Common myeloid progenitor, CD34-positive (primary cell): ENCODE results near the gene PLD4.
"Not testable (repeated sequence)": the region's sequence is repeated elsewhere in the genome, so short reads cannot be mapped to it uniquely, and the experiment has no call there.

ENCODE experiments used
- CTCF ChIA-PET: fragments of 350-600 bp; sonication (Branson Sonifier 250); formaldehyde crosslinking; loops from one replicate; lab custom pipeline; 2021; ENCODE audit warnings: antibody characterized with exemption; lab: Charles Lee
- POLR2A ChIA-PET: fragments of 350-600 bp; sonication (Branson Sonifier 250); formaldehyde crosslinking; loops from one replicate; lab custom pipeline; 2021; ENCODE audit warnings: antibody characterized with exemption; lab: Charles Lee
- DNase-seq, 3 donors: peaks; one replicate each; pipeline versions ENCODE4 v3.0.0 to v3.0.0-alpha.2; 2013
- H3K27ac ChIP-seq, 2 experiments: 1 replicate in 1 of 2; 2 replicates in 1 of 2; pipeline ENCODE4 v1.7.0; 2013; ENCODE audit warnings: inconsistent platforms in 2 of 2, low read length in 2 of 2, mild to moderate bottlenecking in 2 of 2, low read depth in 1 of 2, moderate library complexity in 1 of 2; ENCODE audit not compliant: severe bottlenecking in 2 of 2, insufficient read depth in 1 of 2, poor library complexity in 1 of 2
- H3K27me3 ChIP-seq, 5 experiments: replicated peaks in 2 of 5; 1 replicate in 3 of 5; 2 replicates in 2 of 5; pipeline versions ENCODE4 v1.6.1 to v1.7.0; 2013; ENCODE audit warnings: low read length in 4 of 5, mild to moderate bottlenecking in 2 of 5, moderate library complexity in 2 of 5, inconsistent platforms in 1 of 5; ENCODE audit not compliant: insufficient read depth in 5 of 5, control insufficient read depth in 4 of 5
- H3K36me3 ChIP-seq, 4 experiments: 1 replicate in 2 of 4; 2 replicates in 2 of 4; pipeline versions ENCODE4 v1.6.1 to v1.7.0; 2013; ENCODE audit warnings: low read length in 3 of 4, control low read depth in 1 of 4, mild to moderate bottlenecking in 1 of 4; ENCODE audit not compliant: control insufficient read depth in 4 of 4, insufficient read depth in 4 of 4
- H3K4me1 ChIP-seq, 4 experiments: 1 replicate in 3 of 4; 2 replicates in 1 of 4; pipeline versions ENCODE4 v1.6.1 to v1.7.1; 2013; ENCODE audit warnings: low read length in 3 of 4, mild to moderate bottlenecking in 3 of 4, control low read depth in 1 of 4, inconsistent platforms in 1 of 4, moderate library complexity in 1 of 4; ENCODE audit not compliant: control insufficient read depth in 4 of 4, insufficient read depth in 4 of 4; ENCODE audit errors: control extremely low read depth in 1 of 4
- H3K4me3 ChIP-seq, 7 experiments: 1 replicate in 4 of 7; 2 replicates in 3 of 7; pipeline versions ENCODE4 v1.5.1 to v1.7.0; 2013; ENCODE audit warnings: mild to moderate bottlenecking in 7 of 7, low read length in 6 of 7, moderate library complexity in 6 of 7, inconsistent platforms in 2 of 7, low read depth in 2 of 7, control low read depth in 1 of 7; ENCODE audit not compliant: insufficient read depth in 4 of 7, control insufficient read depth in 1 of 7; ENCODE audit errors: extremely low read depth in 1 of 7
- H3K9me3 ChIP-seq, 5 experiments: 1 replicate in 4 of 5; 2 replicates in 1 of 5; pipeline versions ENCODE4 v1.6.1 to v1.7.1; 2013; ENCODE audit warnings: low read length in 4 of 5, mild to moderate bottlenecking in 2 of 5, inconsistent platforms in 1 of 5, low read depth in 1 of 5, moderate library complexity in 1 of 5; ENCODE audit not compliant: control insufficient read depth in 4 of 5, insufficient read depth in 2 of 5; ENCODE audit errors: control extremely low read depth in 1 of 5
- WGBS: methylation state at CpG from one replicate; pipeline ENCODE4 v1.1.5; 2013; ENCODE audit not compliant: insufficient coverage; 5-methylcytosine and 5-hydroxymethylcytosine counted together

The PLD4 gene

GRCh38 chr14:104887623-104888488, 36.8 kb upstream of the PLD4 start:
- H3K36me3 ChIP-seq, result no peaks in the 10 kb centered on the region
- H3K27ac ChIP-seq, result no peak overlapping the region
- no peaks in the 10 kb centered on the region for H3K9me3 ChIP-seq
- 99% methylated on average over 32 of the region's 33 CpGs for WGBS
- no peak overlapping the region for H3K4me3 ChIP-seq
- POLR2A ChIA-PET, result no interaction called here
- H3K27me3 ChIP-seq, result no peaks in the 10 kb centered on the region
- CTCF ChIA-PET, result no interaction called here
- no peaks in the 10 kb centered on the region for H3K4me1 ChIP-seq
- DNase-seq, result no peak

GRCh38 chr14:104888489-104889374, 35.9 kb upstream of the PLD4 start:
- ChIA-PET POLR2A (no interaction called here), CTCF (no interaction called here)
- Histone ChIP-seq H3K4me3 (no peak overlapping the region), H3K27ac (no peak overlapping the region), H3K9me3 (no peaks in the 10 kb centered on the region), H3K27me3 (peaks cover 0 to 1% (median 0%) of the 10 kb centered on the region in 5 experiments), H3K36me3 (no peaks in the 10 kb centered on the region), H3K4me1 (no peaks in the 10 kb centered on the region)
- no peak for DNase-seq
- 98% methylated on average over 23 of the region's 26 CpGs for WGBS

GRCh38 chr14:104889375-104889757, 35.3 kb upstream of the PLD4 start:
- no peak overlapping the region for H3K4me3 ChIP-seq
- H3K4me1 ChIP-seq, result no peaks in the 10 kb centered on the region
- H3K36me3 ChIP-seq, result no peaks in the 10 kb centered on the region
- H3K9me3 ChIP-seq, result no peaks in the 10 kb centered on the region
- POLR2A ChIA-PET, result no interaction called here
- CTCF ChIA-PET, result no interaction called here
- no peak for DNase-seq
- WGBS, result 92% methylated on average over 19 of the region's 23 CpGs
- peaks cover 0 to 2% (median 0%) of the 10 kb centered on the region in 5 experiments for H3K27me3 ChIP-seq
- no peak overlapping the region for H3K27ac ChIP-seq

- CTCF ChIA-PET, DNase-seq, H3K4me1 ChIP-seq, H3K27ac ChIP-seq, H3K27me3 ChIP-seq, POLR2A ChIA-PET, H3K4me3 ChIP-seq, H3K36me3 ChIP-seq, H3K9me3 ChIP-seq: not testable (repeated sequence)
Measured at GRCh38 chr14:104890292-104890691, 34.4 kb upstream of the PLD4 start.

GRCh38 chr14:104891121-104891551, 33.5 kb upstream of the PLD4 start:
- peaks cover 0 to 2% (median 0%) of the 10 kb centered on the region in 5 experiments for H3K27me3 ChIP-seq
- peaks cover 0 to 1% (median 0%) of the 10 kb centered on the region in 4 experiments for H3K4me1 ChIP-seq
- ChIA-PET POLR2A (no interaction called here), CTCF (interaction anchor here (1.5 kb wide), 1 partner anchor 120 kb away, joined by 3 read pairs; no protein-coding TSS in a partner anchor)
- H3K4me3 ChIP-seq, result no peak overlapping the region
- no peaks in the 10 kb centered on the region for H3K36me3 ChIP-seq
- H3K27ac ChIP-seq, result no peak overlapping the region
- WGBS, result 100% methylated on average over 1 of the region's 4 CpGs
- DNase-seq, result no peak
- no peaks in the 10 kb centered on the region for H3K9me3 ChIP-seq

- H3K36me3 ChIP-seq, result no peaks in the 10 kb centered on the region
- H3K4me3 ChIP-seq, result no peak overlapping the region
- ChIA-PET CTCF (interaction anchor here (1.5 to 1.6 kb wide), 2 partner anchors 23 to 121 kb away, joined by 3 to 4 read pairs; no protein-coding TSS in a partner anchor), POLR2A (no interaction called here)
- no peak for DNase-seq
- 92% methylated on average over 10 of the region's 13 CpGs for WGBS
- peaks cover 0 to 2% (median 0%) of the 10 kb centered on the region in 5 experiments for H3K27me3 ChIP-seq
- H3K27ac ChIP-seq, result no peak overlapping the region
- H3K4me1 ChIP-seq, result peaks cover 0 to 1% (median 0%) of the 10 kb centered on the region in 4 experiments
- no peaks in the 10 kb centered on the region for H3K9me3 ChIP-seq
Measured at GRCh38 chr14:104891664-104892530, 32.8 kb upstream of the PLD4 start.
